B cell (primary cell): ENCODE data around the gene GFOD1. TPM values are rescaled to one million over a fixed set of nuclear protein-coding genes. Genes with fewer than 3 reads are reported as not detected.

Experiments
- ATAC-seq: fragments of 200-7000 bp; cut with Tn5 transposase; one replicate; pipeline ENCODE4 v1.10.0; 2021; ENCODE audit warnings: low read depth, mild to moderate bottlenecking, moderate number of reproducible peaks, moderate library complexity
- CTCF ChIA-PET: fragments of 350-600 bp; sonication (Branson Sonifier 250); formaldehyde crosslinking; loops from one replicate; lab custom pipeline; 2021; ENCODE audit warnings: antibody characterized with exemption, inconsistent platforms; lab: Charles Lee
- POLR2A ChIA-PET: fragments of 350-600 bp; sonication (Branson Sonifier 250); formaldehyde crosslinking; loops from one replicate; lab custom pipeline; 2021; ENCODE audit warnings: antibody characterized with exemption; lab: Charles Lee
- DNase-seq: peaks from one replicate; pipeline ENCODE4 v3.0.0; 2013
- H2AFZ ChIP-seq: 2 replicates; pipeline ENCODE4 v1.6.1; 2012; ENCODE audit warnings: mild to moderate bottlenecking, low read depth, low read length; ENCODE audit not compliant: insufficient read depth, poor library complexity, severe bottlenecking
- H3K27ac ChIP-seq, 2 donors: 1 replicate in 1 of 2; 2 replicates in 1 of 2; pipeline ENCODE4 v1.5.1; 2012 to 2013; ENCODE audit warnings: low read length in 2 of 2, mild to moderate bottlenecking in 2 of 2, moderate library complexity in 1 of 2
- H3K27me3 ChIP-seq, 4 experiments: fragments of 200-600 bp in 1 of 4; sonication (generic) in 1 of 4; replicated peaks in 1 of 4; 1 replicate in 2 of 4; 2 replicates in 2 of 4; pipeline versions ENCODE4 v1.6.1 to v1.7.0; 2013 to 2016; ENCODE audit warnings: low read length in 3 of 4, mild to moderate bottlenecking in 2 of 4, mixed read lengths in 1 of 4, moderate library complexity in 1 of 4; ENCODE audit not compliant: insufficient read depth in 4 of 4, control insufficient read depth in 3 of 4; ENCODE audit errors: control extremely low read depth in 1 of 4
- H3K36me3 ChIP-seq, 2 experiments: replicated peaks in 1 of 2; 1 replicate in 1 of 2; 2 replicates in 1 of 2; pipeline versions ENCODE4 v1.6.1 to v1.7.1; 2013; ENCODE audit warnings: low read length in 1 of 2; ENCODE audit not compliant: insufficient read depth in 2 of 2, control insufficient read depth in 1 of 2; ENCODE audit errors: control extremely low read depth in 1 of 2, extremely low read depth in 1 of 2
- H3K4me1 ChIP-seq, 2 donors: fragments of 200-600 bp in 1 of 2; sonication (generic) in 1 of 2; 1 replicate in 1 of 2; 2 replicates in 1 of 2; pipeline versions ENCODE4 v1.5.1 to v1.6.1; 2013 to 2017; ENCODE audit warnings: low read length in 2 of 2; ENCODE audit not compliant: control insufficient read depth in 2 of 2, insufficient read depth in 2 of 2
- H3K4me2 ChIP-seq: replicated peaks from 2 replicates; pipeline ENCODE3; 2012; ENCODE audit warnings: mild to moderate bottlenecking, low read depth, low read length; ENCODE audit not compliant: poor library complexity, severe bottlenecking
- H3K4me3 ChIP-seq, 5 experiments: fragments of 200-600 bp in 1 of 5; sonication (generic) in 1 of 5; 1 replicate in 3 of 5; 2 replicates in 2 of 5; pipeline versions ENCODE4 v1.5.1 to v1.7.0; 2011 to 2016; ENCODE audit warnings: low read length in 4 of 5, mild to moderate bottlenecking in 4 of 5, low read depth in 2 of 5, control low read depth in 1 of 5, moderate library complexity in 1 of 5; ENCODE audit not compliant: insufficient read depth in 1 of 5; ENCODE audit errors: control extremely low read depth in 1 of 5, extremely low read depth in 1 of 5
- H3K79me2 ChIP-seq: fragments of 200-600 bp; sonication (generic); one replicate; pipeline ENCODE4 v1.6.0; 2016; ENCODE audit warnings: low read length; ENCODE audit not compliant: control insufficient read depth, insufficient read depth
- H3K9ac ChIP-seq: fragments of 200-600 bp; sonication (generic); 2 replicates; pipeline ENCODE4 v1.6.1; 2017; ENCODE audit warnings: mild to moderate bottlenecking, low read length, moderate library complexity
- H3K9me3 ChIP-seq, 3 donors: one replicate each; pipeline versions ENCODE4 v1.6.1 to v1.7.1; 2013; ENCODE audit warnings: low read length in 2 of 3; ENCODE audit not compliant: control insufficient read depth in 2 of 3, insufficient read depth in 1 of 3; ENCODE audit errors: control extremely low read depth in 1 of 3
- H4K20me1 ChIP-seq: 2 replicates; pipeline ENCODE4 v1.6.0; 2012; ENCODE audit warnings: mild to moderate bottlenecking, low read length; ENCODE audit not compliant: insufficient read depth, control insufficient read depth, poor library complexity, severe bottlenecking
- H3K27ac Mint-ChIP-seq: one replicate; pipeline ENCODE4 v1.8.0; 2021; ENCODE audit warnings: mixed read lengths
- H3K27me3 Mint-ChIP-seq: one replicate; pipeline ENCODE4 v1.8.0; 2021; ENCODE audit warnings: mixed read lengths
- H3K4me1 Mint-ChIP-seq: one replicate; pipeline ENCODE4 v1.8.0; 2021; ENCODE audit warnings: mixed read lengths
- H3K4me3 Mint-ChIP-seq: one replicate; pipeline ENCODE4 v1.8.0; 2021; ENCODE audit warnings: mixed read lengths
- H3K9me3 Mint-ChIP-seq: one replicate; pipeline ENCODE4 v1.8.0; 2022; ENCODE audit warnings: mixed read lengths; ENCODE audit not compliant: insufficient read depth
- EZH2 ChIP-seq: IDR thresholded peaks from 2 replicates; pipeline ENCODE4 v1.6.1; 2012; ENCODE audit warnings: borderline replicate concordance, low read depth, mild to moderate bottlenecking, moderate library complexity, low read length; ENCODE audit not compliant: insufficient read depth, poor library complexity, severe bottlenecking
- WGBS: methylation state at CpG from one replicate; pipeline ENCODE4 v1.1.5; 2013; ENCODE audit warnings: missing lambda C conversion rate; ENCODE audit not compliant: insufficient coverage; 5-methylcytosine and 5-hydroxymethylcytosine counted together
- intact Hi-C: fragments of 100-400 bp; cut with micrococcal nuclease; formaldehyde crosslinking; loops from one replicate; pipeline ENCODE4 v1.10.0; 2022
- polyA plus RNA-seq: library from polyadenylated mRNA; depleted of rRNA; stranded (reverse); fragments of >200 nt; gene quantifications from 2 replicates; pipeline ENCODE4 v1.2.3, GENCODE V29; 2012
- total RNA-seq, 2 donors: library from RNA; stranded (reverse); fragments of 120-200 nt in 1 of 2; gene quantifications; 1 replicate in 1 of 2; 2 replicates in 1 of 2; pipeline versions ENCODE4 v1.2.3 to v1.2.4, GENCODE V29; 2013 to 2022
- TF ChIP-seq, protein P1 (sequence below): fragments of 200-600 bp; IDR thresholded peaks from one replicate; pipeline ENCODE4 v1.8.0; 2022; ENCODE audit warnings: antibody characterized with exemption, mild to moderate bottlenecking

The GFOD1 gene
- total and polyA plus RNA-seq, 2 donors (not counting 1 experiment from before 2014, with no cell fraction given) = 8.3 to 42.4 TPM

DNA sequence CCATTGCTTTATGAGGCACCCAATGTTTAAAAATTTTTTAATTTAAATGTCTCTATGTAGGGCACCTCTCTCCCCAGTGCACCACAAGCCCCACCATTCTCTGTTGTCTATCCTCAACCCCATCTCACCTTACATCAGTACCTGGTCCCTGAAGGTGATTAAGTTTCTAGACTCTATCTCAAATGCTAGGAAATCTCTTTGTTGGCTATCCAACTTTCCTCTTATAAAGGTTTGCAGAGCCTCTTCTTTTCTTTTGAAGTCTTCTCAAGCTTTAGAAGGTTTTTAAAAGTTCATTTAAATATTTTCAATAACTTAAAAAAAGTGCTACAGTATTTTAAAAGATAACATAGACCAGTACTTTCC, 82.5 kb downstream of the GFOD1 start:
- ChIA-PET POLR2A (no interaction called here), CTCF (interaction anchor here (0.7 kb wide), 1 partner anchor 9 kb away, joined by 3 read pairs; no protein-coding TSS in a partner anchor)
- H3K9ac ChIP-seq = no peak overlapping the region
- H3K4me2 ChIP-seq = no peak overlapping the region
- no peak overlapping the region for H2AFZ ChIP-seq
- Mint-ChIP-seq H3K27ac (no peak overlapping the region), H3K4me3 (no peak overlapping the region), H3K4me1 (peaks cover 13% of the 10 kb centered on the region), H3K9me3 (no peaks in the 10 kb centered on the region), H3K27me3 (no peaks in the 10 kb centered on the region)
- intact Hi-C loops = no loop called here
- no peaks in the 10 kb centered on the region for H3K36me3 ChIP-seq
- peaks cover 19% of the 10 kb centered on the region for H3K79me2 ChIP-seq
- H3K4me1 ChIP-seq = peaks cover 6 to 14% of the 10 kb centered on the region in 2 donors
- DNase-seq (no peak), ATAC-seq (no peak)
- no peaks in the 10 kb centered on the region for H3K9me3 ChIP-seq
- H3K27ac ChIP-seq = no peak overlapping the region
- TF ChIP-seq, protein P1, sequence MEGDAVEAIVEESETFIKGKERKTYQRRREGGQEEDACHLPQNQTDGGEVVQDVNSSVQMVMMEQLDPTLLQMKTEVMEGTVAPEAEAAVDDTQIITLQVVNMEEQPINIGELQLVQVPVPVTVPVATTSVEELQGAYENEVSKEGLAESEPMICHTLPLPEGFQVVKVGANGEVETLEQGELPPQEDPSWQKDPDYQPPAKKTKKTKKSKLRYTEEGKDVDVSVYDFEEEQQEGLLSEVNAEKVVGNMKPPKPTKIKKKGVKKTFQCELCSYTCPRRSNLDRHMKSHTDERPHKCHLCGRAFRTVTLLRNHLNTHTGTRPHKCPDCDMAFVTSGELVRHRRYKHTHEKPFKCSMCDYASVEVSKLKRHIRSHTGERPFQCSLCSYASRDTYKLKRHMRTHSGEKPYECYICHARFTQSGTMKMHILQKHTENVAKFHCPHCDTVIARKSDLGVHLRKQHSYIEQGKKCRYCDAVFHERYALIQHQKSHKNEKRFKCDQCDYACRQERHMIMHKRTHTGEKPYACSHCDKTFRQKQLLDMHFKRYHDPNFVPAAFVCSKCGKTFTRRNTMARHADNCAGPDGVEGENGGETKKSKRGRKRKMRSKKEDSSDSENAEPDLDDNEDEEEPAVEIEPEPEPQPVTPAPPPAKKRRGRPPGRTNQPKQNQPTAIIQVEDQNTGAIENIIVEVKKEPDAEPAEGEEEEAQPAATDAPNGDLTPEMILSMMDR = no peak
- no peak for TF ChIP-seq EZH2
- H3K4me3 ChIP-seq = no peak overlapping the region
- no peaks in the 10 kb centered on the region for H3K27me3 ChIP-seq
- peaks cover 4% of the 10 kb centered on the region for H4K20me1 ChIP-seq

GRCh38 chr6:13404228-13404891, 83.0 kb downstream of the GFOD1 start:
- ATAC-seq (no peak), DNase-seq (no peak)
- no peak overlapping the region for H3K4me3 ChIP-seq
- Mint-ChIP-seq H3K4me1 (peaks cover 16% of the 10 kb centered on the region), H3K9me3 (no peaks in the 10 kb centered on the region), H3K27ac (no peak overlapping the region), H3K4me3 (no peak overlapping the region), H3K27me3 (no peaks in the 10 kb centered on the region)
- intact Hi-C loops = no loop called here
- no peak overlapping the region for H3K27ac ChIP-seq
- H4K20me1 ChIP-seq = peaks cover 4% of the 10 kb centered on the region
- H3K27me3 ChIP-seq = no peaks in the 10 kb centered on the region
- POLR2A ChIA-PET = interaction anchor here (0.6 kb wide), 1 partner anchor 1942 kb away, joined by 7 read pairs; no protein-coding TSS in a partner anchor
- H3K9ac ChIP-seq = no peak overlapping the region
- H3K79me2 ChIP-seq = peaks cover 19% of the 10 kb centered on the region
- peaks cover 6 to 14% of the 10 kb centered on the region in 2 donors for H3K4me1 ChIP-seq
- no peak overlapping the region for H3K4me2 ChIP-seq
- WGBS = 77% methylated on average over 3 of the region's 5 CpGs
- no peaks in the 10 kb centered on the region for H3K36me3 ChIP-seq
- CTCF ChIA-PET = interaction anchor here (0.7 kb wide), 1 partner anchor 8 kb away, joined by 3 read pairs; no protein-coding TSS in a partner anchor
- H2AFZ ChIP-seq = no peak overlapping the region
- H3K9me3 ChIP-seq = no peaks in the 10 kb centered on the region
- no peak for TF ChIP-seq EZH2
- TF ChIP-seq, protein P1 = no peak
